Right lobe of liver (tissue), 6 donors: ENCODE measurements around the gene FGF14. TPM values are rescaled to one million over a fixed set of nuclear protein-coding genes. Genes with fewer than 3 reads are reported as not detected.

Source experiments
- ATAC-seq, 4 donors: fragments of 200-7000 bp; cut with Tn5 transposase; one replicate each; pipeline ENCODE4 v1.9.1; 2020; ENCODE audit warnings: mild to moderate bottlenecking in 4 of 4, moderate library complexity in 4 of 4
- DNase-seq, 3 donors: peaks; one replicate each; pipeline ENCODE4 v3.0.0-alpha.2; 2020
- H3K27ac ChIP-seq, 3 donors: fragments of 200-600 bp; one replicate each; pipeline ENCODE4 v1.8.0; 2022
- H3K27me3 ChIP-seq, 2 donors: fragments of 200-600 bp; one replicate each; pipeline ENCODE4 v1.8.0; 2022
- H3K36me3 ChIP-seq, 4 donors: fragments of 200-600 bp; sonication (generic) in 1 of 4; one replicate each; pipeline versions ENCODE4 v1.5.1 to v1.8.0; 2017 to 2022; ENCODE audit warnings: control low read depth in 1 of 4
- H3K4me1 ChIP-seq, 4 donors: fragments of 200-600 bp; sonication (generic) in 1 of 4; one replicate each; pipeline versions ENCODE4 v1.5.1 to v1.8.0; 2017 to 2022; ENCODE audit warnings: control low read depth in 1 of 4
- H3K4me3 ChIP-seq, 3 donors: fragments of 200-600 bp; one replicate each; pipeline ENCODE4 v1.8.0; 2022
- H3K9me3 ChIP-seq, 4 donors: fragments of 200-600 bp; sonication (generic) in 1 of 4; one replicate each; pipeline versions ENCODE4 v1.5.1 to v1.8.0; 2017 to 2022; ENCODE audit warnings: control low read depth in 1 of 4
- CTCF ChIP-seq, 4 donors: fragments of 200-600 bp in 3 of 4; fragments of 450-650 bp in 1 of 4; IDR thresholded peaks; one replicate each; pipeline versions ENCODE4 v1.5.1 to v1.8.0; 2016 to 2022; ENCODE audit warnings: antibody characterized with exemption in 4 of 4, mild to moderate bottlenecking in 2 of 4
- POLR2A ChIP-seq: fragments of 450-650 bp; IDR thresholded peaks from one replicate; pipeline ENCODE4 v1.6.1; 2017; ENCODE audit warnings: antibody characterized with exemption, mild to moderate bottlenecking
- WGBS: methylation state at CpG from one replicate; pipeline ENCODE4 v1.1.6; 2018; ENCODE audit warnings: low coverage, low lambda C conversion rate; ENCODE audit not compliant: insufficient coverage; ENCODE audit errors: missing lambda C conversion rate; 5-methylcytosine and 5-hydroxymethylcytosine counted together
- intact Hi-C, 2 donors: fragments of 100-400 bp; cut with DNase I; formaldehyde crosslinking; loops; one replicate each; pipeline versions ENCODE4 v1.11.2 to v1.14.1; 2022
- total RNA-seq, 6 experiments: library from RNA; depleted of rRNA in 2 of 6; stranded (reverse); fragments of >200 nt in 2 of 6; fragmentation: NEBNext Ultra II Directional in 3 of 6; extraction: Animal tissue kit (Norgen Biotek cat#: 25700) in 3 of 6; gene quantifications; one replicate each; pipeline versions ENCODE4 v1.1.0 to v1.2.4, GENCODE V29; 2016 to 2023
- donor health status: DM: no; HTN: yes; CAD: no.
- donor health status: DM: no; HTN: no; CAD: no.
- donor health status: DM: no; HTN: no; CAD: no.
- donor health status: DM: no; HTN: yes; CAD: no.
- donor health status: DM: no; HTN: yes; CAD: no.

The FGF14 gene
- total RNA-seq, 6 experiments from 2014 or later, result 0.42 to 6.3 (median 1.2) TPM

DNA sequence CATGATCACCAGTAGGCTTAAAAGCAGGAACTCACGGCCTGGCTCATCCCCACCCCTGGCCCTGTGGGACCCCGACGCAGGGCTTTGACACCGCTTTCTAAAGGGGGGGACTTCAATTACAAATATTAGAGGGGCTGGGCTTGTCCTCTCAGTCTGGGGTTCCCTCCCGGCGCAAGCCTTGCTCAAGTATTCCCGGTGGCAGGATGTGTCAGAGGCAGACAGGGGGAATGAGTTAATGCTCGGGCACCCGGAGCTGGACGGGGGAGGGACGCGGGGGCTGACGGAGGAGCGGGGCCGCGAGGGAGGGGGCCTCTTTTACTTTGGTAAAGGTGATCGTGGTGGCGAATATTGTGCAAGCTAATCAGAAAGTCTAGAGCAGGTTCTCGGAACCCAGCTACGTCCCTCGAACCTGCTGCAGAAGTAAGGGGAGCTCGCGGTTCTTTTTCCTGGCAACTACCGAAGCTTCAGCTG is 1.1 kb downstream of the FGF14 start:
- no peaks in the 10 kb centered on the region for H3K27me3 ChIP-seq
- intact Hi-C loops, result no loop called here
- no peaks in the 10 kb centered on the region for H3K9me3 ChIP-seq
- peaks cover 0 to 10% (median 0%) of the 10 kb centered on the region in 4 donors for H3K4me1 ChIP-seq
- peak overlapping the region; percentile 38 to 67 (median 60) for H3K4me3 ChIP-seq
- H3K27ac ChIP-seq, result peak overlapping the region in 1 of 3 donors; percentile 16
- no peaks in the 10 kb centered on the region for H3K36me3 ChIP-seq
- WGBS, result 0% methylated on average over 22 of the region's 24 CpGs
- ATAC-seq, result peak; percentile 28 to 64 (median 50)
- DNase-seq, result peak in 2 of 3 donors; percentile 41 to 48
- no peak for TF ChIP-seq CTCF (IDR thresholded peaks at IDR 0.05)
- peak; percentile 9 for TF ChIP-seq POLR2A

GRCh38 chr13:102399791-102400674 is 1.8 kb downstream of the FGF14 start:
- intact Hi-C loops, result no loop called here
- Histone ChIP-seq H3K9me3 (no peaks in the 10 kb centered on the region), H3K27me3 (no peaks in the 10 kb centered on the region), H3K36me3 (no peaks in the 10 kb centered on the region), H3K4me3 (peak overlapping the region; percentile 38 to 67 (median 60)), H3K27ac (peak overlapping the region in 2 of 3 donors; percentile 16 to 23), H3K4me1 (peaks cover 0 to 14% (median 0%) of the 10 kb centered on the region in 4 donors)
- TF ChIP-seq CTCF (IDR thresholded peaks at IDR 0.05) (peak in 3 of 4 donors; percentile 27 to 37 (median 36)), POLR2A (no peak)
- DNase-seq (peak; percentile 38 to 60 (median 48)), ATAC-seq (peak; percentile 55 to 73 (median 68))
- 0% methylated on average over 6 of the region's 58 CpGs for WGBS

- Histone ChIP-seq H3K27me3 (no peaks in the 10 kb centered on the region), H3K36me3 (no peaks in the 10 kb centered on the region), H3K9me3 (no peaks in the 10 kb centered on the region), H3K27ac (no peak overlapping the region), H3K4me3 (no peak overlapping the region), H3K4me1 (peaks cover 0 to 9% (median 0%) of the 10 kb centered on the region in 4 donors)
- WGBS, result 53% methylated on average over 2 of the region's 2 CpGs
- TF ChIP-seq POLR2A (no peak), CTCF (IDR thresholded peaks at IDR 0.05) (no peak)
- ATAC-seq, result no peak
- intact Hi-C loops, result no loop called here
- DNase-seq, result no peak
These were observed 5.9 kb downstream of the FGF14 start for GRCh38 chr13:102395939-102396338.

GRCh38 chr13:102395174-102395573 is 6.7 kb downstream of the FGF14 start:
- Histone ChIP-seq H3K27me3 (no peaks in the 10 kb centered on the region), H3K9me3 (no peaks in the 10 kb centered on the region), H3K36me3 (no peaks in the 10 kb centered on the region), H3K4me3 (peak overlapping the region; percentile 91 to 99 (median 94)), H3K4me1 (peaks cover 0 to 7% (median 0%) of the 10 kb centered on the region in 4 donors), H3K27ac (peak overlapping the region; percentile 86 to 91 (median 87))
- ATAC-seq (no peak), DNase-seq (no peak)
- TF ChIP-seq POLR2A (no peak), CTCF (IDR thresholded peaks at IDR 0.05) (no peak)
- 87% methylated on average over 10 of the region's 10 CpGs for WGBS
- intact Hi-C loops, result no loop called here
